Dermis blood vessel endothelial cell (primary cell): ENCODE measurements around the gene AGBL5. TPM values are rescaled to one million over a fixed set of nuclear protein-coding genes. Genes with fewer than 3 reads are reported as not detected.
"Not testable (repeated sequence)": the region's sequence is repeated elsewhere in the genome, so short reads cannot be mapped to it uniquely, and the experiment has no call there.

Experiments
- DNase-seq: peaks from one replicate; pipeline ENCODE4 v3.0.0; 2010
- total RNA-seq: library from RNA; depleted of rRNA; stranded (reverse); fragments of >200 nt; gene quantifications from 2 replicates; pipeline ENCODE4 v1.2.3, GENCODE V29; 2014

The AGBL5 gene
- total RNA-seq, 1 donor from 2014 or later = 17.0 TPM

DNA sequence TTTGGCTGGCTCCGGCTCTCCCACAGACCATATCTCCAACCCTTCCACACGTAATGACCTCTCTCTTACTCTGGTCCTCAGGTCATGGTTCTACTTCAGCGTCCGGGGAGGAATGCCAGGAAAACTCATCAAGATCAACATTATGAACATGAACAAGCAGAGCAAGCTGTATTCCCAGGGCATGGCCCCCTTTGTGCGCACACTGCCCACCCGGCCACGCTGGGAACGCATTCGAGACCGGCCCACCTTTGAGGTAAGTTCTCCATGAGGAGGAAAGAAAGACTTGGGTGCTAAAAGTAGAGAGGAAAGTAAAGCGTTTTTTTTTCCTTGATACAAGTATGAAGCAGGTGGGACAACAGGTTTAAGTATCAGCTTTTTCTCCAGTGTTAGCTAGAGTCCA lies 1.9 kb downstream of the AGBL5 start:
- no peak for DNase-seq

DNA sequence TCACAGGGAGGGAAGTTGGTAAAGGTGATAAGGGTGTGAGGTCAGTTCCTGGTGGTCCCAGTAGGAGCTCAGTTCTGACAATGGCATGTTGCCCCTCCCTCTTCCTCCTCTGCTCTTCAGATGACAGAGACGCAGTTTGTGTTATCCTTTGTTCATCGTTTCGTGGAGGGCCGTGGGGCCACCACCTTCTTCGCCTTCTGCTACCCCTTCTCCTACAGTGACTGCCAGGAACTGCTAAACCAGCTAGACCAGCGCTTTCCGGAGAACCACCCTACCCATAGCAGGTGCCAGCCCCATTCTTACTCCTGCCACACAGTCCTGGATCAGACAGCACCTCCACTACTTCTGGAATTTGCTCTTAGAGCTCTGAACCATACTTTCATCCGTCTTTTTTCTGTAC lies 2.3 kb downstream of the AGBL5 start:
- no peak for DNase-seq

DNA sequence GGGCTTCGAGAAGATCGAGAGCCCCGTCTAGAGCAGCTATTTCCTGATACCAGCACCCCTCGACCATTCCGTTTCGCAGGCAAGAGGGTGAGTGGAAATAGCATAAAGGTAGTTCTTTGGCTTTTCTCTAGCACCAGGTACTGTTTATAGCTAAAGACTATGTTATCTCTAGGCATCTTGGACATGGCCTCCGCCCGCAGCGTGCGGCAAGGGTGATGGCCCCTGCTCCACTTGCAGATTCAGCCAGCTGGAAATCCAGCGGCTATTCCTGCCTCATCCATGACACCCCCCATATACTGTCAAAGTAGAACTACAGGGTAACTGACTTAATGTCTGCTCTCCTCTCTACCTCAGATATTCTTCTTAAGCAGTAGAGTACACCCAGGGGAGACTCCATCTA lies 3.3 kb downstream of the AGBL5 start:
- no peak for DNase-seq

- no peak for DNase-seq
These were observed 5.7 kb downstream of the AGBL5 start for GRCh38 chr2:27057184-27057583.

DNA sequence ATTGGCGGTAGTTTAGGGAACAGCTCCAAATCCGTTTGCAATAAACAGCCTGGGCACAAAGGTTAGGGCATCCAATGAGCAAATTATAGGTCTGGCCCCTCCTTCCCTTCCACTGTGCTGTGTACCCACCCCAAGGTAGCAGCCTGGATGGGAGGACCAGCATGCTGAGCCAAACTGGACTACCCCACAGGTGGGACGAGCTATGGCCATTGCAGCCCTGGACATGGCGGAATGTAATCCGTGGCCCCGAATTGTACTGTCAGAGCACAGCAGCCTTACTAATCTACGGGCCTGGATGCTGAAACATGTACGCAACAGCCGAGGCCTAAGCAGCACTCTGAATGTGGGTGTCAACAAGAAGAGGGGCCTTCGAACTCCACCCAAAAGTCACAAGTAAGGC lies 6.7 kb downstream of the AGBL5 start:
- no peak for DNase-seq

- peak; percentile 44 for DNase-seq
These were observed 7.8 kb downstream of the AGBL5 start for GRCh38 chr2:27059141-27059820.

GRCh38 chr2:27060323-27060722 lies 8.9 kb downstream of the AGBL5 start:
- no peak for DNase-seq

- no peak for DNase-seq
These were observed 13.7 kb downstream of the AGBL5 start for GRCh38 chr2:27065128-27065527.

DNA sequence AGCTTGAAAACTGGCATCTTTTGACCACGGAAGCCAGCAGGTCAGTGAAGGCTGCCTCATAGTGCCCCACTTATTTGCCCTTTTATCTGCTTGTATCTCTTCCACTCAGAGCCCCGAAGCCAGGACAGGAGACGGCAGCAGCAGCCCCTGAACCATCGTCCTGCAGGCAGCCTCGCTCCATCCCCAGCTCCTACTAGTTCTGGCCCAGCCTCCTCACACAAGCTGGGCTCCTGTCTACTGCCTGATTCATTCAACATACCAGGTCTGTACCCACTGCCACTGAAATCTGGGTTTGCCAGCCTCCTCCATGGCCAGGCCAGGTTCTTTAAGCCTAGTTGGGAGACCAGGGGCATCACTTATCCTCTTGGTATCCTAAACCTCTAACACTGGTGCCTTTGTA lies 15.9 kb downstream of the AGBL5 start:
- DNase-seq = no peak

DNA sequence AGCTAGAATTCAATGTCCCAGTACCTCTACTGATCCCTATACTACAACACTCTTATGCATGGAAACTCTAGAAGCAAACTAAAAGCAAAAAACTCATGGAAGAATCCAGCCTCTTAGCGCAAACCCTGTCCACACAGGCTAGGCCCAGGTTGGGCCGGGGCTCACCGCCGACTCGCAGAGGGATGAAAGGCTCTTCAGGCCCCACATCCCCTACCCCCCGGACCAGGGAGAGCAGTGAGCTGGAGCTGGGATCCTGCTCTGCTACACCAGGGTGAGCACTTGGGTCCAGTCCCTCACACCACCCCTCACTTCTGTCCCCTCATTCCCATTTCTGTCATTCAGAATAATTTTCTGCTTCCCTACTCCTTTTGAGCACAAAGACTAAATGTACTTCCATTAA lies 18.0 kb downstream of the AGBL5 start:
- DNase-seq = no peak

- no peak for DNase-seq
These were observed 18.6 kb downstream of the AGBL5 start for GRCh38 chr2:27069961-27070618.

DNA sequence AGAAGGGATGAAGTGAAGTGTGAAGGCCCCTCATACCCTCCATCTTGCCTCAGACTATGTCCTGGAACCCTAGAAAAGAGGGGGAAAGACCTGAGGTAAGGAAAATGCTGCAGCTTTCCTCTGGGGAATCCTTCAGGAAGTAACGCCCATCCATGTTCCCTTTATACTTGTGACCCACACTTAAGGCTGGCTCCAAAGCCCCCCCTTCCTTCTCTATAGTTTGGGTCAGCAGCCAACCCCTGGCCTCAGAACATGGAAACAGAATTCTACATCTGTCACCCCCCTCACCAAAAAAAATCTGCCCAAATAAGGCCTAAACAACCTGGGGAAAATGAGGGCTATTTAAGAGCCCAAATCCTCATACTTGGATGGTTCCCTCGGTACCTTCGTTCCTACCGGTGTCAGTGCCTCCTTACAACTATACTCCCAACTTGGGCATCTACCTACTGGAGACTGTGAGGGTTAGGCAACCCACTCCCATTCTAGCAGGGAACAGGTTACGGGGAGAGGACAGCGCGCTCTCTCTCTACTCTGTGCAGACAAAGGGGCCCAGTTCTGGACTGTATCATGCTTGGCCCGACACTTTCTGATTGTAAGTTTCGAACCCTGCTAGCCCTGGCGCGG lies 19.3 kb downstream of the AGBL5 start:
- DNase-seq = peak; percentile 11

- peak; percentile 94 for DNase-seq
These were observed 20.0 kb downstream of the AGBL5 start, which contains the start of gene OST4 for GRCh38 chr2:27071277-27071989. Gene OST4 (minus strand): TSS chr2:27071654.

DNA sequence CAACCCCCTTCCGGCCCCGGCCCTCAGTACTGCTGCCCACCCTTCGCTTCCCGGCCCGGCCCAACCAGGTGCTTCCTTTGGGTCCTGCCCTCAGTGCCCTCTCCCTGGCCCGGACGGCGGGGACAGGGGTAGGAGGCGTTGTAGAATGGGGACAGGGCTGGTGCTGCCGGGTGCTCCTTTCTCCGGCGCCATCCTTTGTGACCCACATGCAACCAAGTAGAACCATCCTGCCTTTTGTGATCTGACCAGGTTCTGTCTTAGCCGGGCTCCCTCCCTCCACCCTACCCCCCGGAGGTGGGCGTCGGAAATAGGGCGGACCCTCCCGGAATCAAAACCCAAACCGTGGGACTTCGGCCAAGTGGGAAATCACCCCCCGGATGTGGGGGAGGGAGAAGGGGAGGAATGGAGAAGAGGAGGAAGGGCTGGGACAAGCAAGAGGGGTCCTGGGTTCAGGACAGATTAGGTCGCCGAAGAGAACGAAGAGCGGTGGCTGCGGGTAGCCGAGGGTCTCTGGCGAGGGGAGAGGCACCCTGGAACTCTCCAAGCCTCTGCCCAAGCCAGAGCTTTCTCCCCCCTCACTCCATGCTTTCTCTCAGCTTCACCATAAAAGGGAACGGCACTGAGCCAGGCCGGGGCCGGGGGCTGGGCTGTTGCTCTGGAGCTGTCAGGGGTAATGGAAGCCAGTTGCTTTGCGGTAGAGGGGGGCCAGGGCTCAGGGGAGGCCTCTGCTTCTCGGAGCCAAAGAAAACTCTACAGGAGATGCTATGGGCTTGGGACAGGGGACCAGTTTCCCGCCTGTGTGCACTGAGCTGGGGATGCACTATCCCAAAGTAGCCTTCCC lies 20.7 kb downstream of the AGBL5 start:
- peak; percentile 49 for DNase-seq

GRCh38 chr2:27072920-27073319 lies 21.5 kb downstream of the AGBL5 start:
- DNase-seq = no peak

GRCh38 chr2:27073782-27074181 lies 22.3 kb downstream of the AGBL5 start:
- no peak for DNase-seq

DNA sequence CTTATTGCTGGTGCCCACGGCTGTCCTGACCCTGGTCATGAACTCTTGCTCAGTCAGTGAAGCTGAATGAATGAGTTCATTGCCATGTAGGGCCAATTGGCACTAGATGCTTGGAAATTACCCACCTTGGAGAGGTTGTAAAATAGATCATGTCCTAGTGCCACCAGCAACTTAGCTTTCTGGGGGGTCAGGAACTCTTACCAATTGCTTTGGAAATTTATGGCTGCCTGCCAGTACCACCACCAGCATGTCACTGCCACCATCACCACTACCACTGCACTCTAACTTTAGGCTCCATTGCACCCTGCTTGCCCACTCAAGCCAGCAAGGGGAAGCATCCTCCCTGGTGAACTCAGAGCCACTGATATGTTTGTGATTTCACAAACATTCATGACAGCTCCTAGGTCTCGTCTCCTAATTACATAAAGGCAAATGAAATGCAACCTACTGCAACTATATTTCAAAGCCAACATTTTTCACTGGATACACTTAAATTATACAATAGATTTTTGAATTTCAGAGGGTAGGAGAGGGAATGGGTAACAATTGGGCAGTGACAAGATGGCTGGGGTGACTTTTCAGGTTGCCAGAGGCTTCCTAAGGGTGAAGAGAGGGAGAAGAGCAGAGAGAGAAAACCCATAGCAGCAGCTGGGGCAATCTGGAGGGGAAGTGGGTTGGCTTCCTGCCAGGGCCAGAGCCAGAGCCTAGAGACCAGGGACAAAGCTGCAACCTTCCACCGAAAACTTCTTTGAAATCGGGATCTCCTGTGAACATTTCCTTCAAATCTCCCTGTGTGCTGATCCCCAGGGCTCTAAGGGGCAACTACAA lies 23.5 kb downstream of the AGBL5 start:
- peak; percentile 65 for DNase-seq

GRCh38 chr2:27075566-27075871 lies 24.1 kb downstream of the AGBL5 start:
- DNase-seq = not testable (repeated sequence)

- no peak for DNase-seq
These were observed 24.9 kb downstream of the AGBL5 start for GRCh38 chr2:27076323-27076722.

GRCh38 chr2:27077231-27077630 lies 25.8 kb downstream of the AGBL5 start:
- DNase-seq = no peak
